NOMO-1 treated with dmso at 0.1 percent for 144 hours (cell line): ENCODE data around the gene ZNF57.
"Not testable (repeated sequence)": the region's sequence is repeated elsewhere in the genome, so short reads cannot be mapped to it uniquely, and the experiment has no call there.

Source experiments
- DNase-seq: peaks from one replicate; lab custom pipeline; 2025; ENCODE audit not compliant: unreplicated experiment; lab: John Stamatoyannopoulos, UW

The ZNF57 gene

DNA sequence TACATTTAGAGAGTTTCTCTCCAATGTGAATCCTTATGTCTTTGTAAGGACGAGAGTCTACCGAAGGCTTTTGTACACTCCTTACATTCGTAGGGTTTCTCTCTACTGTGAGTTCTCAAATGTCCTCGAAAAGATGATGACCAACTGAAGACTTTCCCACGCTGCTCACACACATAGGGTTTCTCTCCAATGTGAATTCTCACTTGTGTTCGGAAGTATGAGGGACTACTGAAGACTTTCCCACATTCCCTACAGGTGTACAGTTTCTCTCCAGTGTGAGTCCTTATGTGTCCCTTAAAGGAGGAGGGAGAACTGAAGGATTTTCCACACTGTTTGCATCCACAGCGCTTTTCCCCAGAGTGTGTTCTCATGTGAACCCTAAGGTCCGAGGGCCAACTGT is 4.0 kb upstream of the ZNF57 start:
- DNase-seq = no peak

DNA sequence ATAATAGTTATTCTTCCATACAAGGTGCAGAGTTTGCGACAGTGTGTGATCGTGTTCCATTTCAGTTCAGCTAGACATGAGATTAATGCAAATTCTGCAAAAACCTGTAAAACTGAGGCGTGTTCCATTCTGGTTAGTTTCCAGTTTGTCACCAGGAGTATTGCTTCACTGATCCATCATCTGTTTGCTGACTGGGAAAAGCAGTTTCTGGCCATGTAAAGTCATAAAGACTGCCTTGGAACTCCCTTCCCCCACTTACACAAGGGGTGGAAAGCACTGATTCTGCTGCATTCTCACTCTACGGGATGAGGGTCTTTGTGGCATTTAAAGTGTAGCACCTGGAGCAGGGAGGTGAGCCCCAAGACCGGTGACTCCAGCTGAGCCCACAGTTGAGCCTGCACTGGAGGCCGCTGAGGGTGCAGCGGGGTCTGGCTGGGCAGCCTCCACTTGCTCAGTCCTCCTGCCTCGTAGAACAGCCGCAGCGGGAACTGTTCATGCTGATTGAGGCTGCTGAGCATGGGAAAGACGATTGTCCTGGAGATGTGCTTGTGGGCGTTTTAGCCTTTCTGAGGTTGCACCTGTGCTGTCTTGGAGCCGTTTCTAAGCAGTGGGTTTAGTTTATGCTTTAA is 2.0 kb downstream of the ZNF57 start:
- DNase-seq = no peak

DNA sequence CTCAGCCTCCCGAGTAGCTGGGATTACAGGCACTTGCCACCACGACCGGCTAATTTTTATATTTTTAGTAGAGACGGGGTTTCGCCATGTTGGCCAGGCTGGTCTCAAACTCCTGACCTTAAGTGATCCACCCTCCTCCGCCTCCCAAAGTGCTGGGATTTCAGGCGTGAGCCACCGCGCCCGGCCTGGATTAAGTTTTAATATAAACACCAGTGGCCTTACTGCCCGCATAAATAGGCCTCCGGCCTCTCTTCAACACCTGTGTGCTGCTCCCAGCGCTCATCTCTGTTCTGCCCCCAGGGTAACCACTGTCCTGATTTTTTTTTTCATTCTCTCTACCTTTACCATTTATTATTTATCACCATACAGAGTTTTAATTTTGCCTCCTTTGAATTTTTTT is 2.6 kb downstream of the ZNF57 start:
- DNase-seq = not testable (repeated sequence)

DNA sequence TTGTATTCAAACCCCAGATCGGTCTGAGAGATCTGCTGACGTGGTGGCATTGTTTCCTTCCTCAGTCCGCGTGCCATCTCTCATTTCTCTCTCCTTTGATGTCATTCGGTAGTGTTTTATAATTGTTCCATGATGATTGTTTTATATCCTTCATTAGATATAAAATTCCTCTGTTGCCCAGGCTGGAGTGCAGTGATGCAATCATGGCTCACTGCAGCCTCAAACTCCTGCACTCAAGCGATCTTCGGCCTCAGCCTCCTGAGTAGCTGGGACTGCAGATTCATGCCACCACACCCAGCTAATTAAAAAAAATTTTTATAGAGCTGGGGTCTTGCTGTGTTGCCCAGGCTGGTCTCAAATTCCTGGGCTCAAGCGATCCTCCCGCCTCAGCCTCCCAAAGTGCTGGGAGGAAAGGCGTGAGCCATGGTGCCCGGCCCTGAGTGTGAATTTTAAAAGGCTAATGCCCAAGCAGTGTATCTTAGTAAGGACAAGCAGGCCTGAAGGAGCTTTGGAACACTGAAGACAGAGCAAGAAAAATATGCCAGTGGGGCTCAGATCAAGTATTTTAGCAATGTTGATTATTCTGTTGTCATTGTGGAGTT is 5.3 kb downstream of the ZNF57 start:
- no peak for DNase-seq

DNA sequence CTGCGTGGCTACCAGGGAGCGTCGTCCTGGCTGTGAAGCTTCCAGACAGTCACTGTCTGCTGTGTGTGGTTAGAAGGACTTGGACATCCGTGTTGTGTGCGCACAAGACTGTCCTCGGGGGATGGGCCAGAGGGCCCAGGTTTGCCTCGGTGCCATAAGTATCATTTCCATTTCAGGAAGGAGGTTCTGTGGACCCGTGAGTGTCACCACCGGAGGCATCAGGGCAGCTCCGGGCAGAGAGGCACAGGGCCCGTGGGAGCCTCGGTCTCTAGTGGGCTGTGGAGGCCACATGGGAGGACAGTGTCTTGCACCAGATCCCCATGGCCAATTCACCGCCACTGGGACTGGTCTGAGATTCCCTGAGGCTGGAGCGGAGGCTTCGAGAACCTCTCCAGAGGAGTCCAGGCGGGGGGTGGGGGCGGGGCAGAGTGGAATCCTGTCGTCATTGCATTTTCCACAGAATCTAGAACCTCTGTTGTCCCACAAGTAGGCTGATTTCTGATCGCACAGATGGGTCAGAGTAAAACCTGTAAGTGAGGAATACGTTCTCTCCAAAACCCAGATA is 6.0 kb downstream of the ZNF57 start:
- no peak for DNase-seq

DNA sequence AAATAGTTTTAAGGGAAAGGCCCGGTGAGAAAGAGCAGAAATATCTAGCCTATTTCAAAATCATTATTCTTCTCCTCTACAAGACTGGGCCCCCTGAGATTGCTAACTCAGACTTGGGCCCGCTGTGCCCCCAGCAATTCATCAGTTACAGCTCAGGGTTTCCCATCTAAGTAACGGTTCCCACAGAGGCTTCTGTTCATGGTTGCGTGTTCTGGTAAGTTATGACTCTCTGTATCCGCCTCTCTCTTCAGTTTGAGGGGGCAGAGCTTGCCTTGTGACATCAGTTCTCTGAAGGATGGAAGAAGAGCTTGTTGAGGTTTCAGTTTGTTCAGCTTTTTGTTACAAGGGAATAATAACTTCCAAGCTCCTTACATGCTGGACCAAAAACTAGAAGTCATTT is 11.6 kb downstream of the ZNF57 start:
- no peak for DNase-seq

DNA sequence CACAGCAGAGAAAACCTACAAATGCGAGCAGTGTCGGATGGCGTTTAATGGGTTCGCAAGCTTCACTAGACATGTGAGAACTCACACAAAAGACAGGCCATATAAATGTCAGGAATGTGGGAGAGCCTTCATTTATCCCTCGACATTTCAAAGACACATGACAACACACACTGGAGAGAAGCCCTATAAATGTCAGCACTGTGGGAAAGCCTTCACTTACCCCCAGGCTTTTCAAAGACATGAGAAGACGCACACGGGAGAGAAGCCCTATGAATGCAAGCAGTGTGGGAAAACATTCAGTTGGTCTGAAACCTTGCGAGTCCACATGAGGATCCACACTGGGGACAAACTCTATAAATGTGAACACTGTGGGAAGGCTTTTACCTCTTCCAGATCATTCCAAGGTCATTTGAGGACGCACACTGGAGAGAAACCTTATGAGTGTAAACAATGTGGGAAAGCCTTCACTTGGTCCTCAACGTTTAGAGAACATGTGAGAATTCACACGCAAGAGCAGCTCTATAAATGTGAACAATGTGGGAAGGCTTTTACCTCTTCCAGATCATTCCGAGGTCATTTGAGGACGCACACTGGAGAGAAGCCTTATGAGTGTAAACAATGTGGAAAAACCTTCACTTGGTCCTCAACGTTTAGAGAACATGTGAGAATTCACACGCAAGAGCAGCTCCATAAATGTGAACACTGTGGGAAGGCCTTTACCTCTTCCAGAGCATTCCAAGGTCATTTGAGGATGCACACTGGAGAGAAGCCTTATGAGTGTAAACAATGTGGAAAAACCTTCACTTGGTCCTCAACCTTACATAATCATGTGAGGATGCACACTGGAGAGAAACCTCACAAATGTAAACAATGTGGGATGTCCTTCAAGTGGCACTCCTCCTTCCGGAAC is 16.8 kb downstream of the ZNF57 start:
- DNase-seq = no peak

DNA sequence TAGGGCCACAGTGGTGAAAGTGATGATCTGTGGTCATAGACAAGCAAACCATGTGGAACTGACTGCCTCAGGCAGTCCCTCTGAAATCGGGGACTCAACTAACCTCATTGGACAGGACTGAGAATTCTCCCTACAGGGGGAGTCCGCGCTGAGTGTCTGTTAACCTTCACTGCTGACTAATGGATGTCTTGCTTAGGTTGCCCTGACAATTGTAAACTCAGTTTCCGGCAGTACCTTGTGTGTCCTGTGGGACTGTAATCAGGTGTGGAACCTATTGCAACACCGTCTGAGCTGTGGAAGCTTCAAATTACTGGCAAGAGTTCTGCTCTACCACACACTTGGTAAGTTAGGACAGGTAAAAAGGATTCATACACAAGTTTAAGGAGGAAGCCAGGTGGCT is 22.3 kb downstream of the ZNF57 start:
- no peak for DNase-seq

DNA sequence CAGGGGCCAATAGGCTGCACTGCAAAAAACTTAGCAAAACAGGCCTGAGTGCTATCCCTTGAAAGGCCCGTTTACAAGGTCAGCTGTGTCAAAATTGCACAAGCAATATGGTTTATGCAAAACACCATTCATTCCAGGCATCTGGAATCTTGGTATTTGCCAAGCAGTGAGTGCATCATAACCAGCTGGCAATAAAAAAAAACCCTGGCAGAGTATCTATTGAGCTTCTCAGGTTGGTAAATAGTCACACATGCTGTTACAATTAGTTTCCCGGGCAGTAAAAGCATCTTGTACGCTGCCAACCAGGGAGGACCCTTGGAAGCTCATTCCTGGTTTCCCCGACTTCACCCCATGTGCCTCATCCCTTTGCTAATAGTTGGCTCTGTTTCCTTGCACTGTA is 22.8 kb downstream of the ZNF57 start:
- no peak for DNase-seq

DNA sequence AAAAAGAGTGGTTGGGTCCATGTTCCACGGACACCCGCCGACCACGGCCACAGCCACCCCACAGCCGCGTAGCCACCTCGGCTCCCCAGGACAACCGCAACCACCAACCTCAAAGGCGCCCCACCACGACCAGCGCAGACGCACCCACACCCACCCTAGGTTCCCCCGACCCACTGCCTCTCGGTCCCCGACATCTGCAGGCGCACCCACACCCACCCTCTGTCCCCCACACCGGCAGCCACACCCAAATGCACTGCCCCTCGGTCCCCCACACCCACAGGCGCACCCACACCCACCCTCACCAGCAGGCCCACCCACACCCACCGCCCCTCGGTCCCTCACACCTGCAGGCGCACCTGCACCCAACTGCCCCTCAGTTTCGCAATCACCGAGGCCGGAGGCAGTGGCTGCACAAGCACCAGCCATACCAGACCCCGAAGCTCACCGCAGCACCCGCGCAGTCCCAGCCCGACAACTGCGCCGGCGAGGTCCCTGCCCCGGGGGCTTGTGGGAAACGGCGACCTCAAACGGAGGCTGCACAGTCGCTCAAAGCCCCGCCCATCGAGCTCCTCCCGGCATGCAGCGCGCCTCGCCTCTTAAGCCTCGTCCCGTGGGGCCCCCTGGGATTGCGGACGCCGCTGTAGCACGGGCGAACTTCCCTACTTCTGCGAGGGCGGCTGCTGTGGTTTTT is 25.8 kb downstream of the ZNF57 start:
- no peak for DNase-seq

DNA sequence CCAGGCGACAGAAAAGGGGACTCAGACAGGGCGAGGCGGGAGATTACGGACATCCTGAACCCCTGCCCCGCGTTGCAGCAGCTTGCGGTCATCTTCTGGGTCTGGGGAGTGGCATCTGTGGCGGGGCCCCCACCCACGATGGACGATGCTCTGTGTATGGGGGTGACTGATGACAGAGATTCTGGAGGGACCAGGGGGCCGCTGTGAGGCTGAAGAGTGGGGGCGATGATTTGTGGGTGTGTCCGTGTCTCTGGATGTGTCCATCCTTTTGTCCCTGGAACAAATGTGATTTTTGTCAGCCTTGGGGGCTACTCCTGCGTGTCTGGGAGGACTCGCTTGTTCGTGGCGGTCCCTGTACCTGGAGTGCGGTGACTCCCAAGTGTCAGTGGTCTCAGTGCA is 26.3 kb downstream of the ZNF57 start:
- DNase-seq = no peak

DNA sequence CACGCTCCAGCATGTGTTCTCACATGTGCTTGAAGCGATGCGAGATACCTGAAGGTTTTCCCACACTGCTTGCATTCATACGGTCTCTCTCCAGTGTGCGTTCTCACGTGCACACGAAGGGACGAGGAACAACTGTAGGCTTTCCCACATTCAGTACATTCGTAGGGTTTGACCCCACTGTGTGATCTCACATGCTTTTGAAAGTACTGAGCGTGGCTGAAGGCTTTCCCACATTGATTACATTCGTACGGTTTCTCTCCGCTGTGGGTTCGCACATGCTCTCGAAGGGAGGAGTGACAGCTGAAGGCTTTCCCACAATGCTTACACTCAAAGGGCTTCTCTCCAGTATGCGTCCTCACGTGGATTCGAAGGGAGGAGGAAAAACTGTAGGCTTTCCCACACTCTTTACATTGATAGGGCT is 32.8 kb downstream of the ZNF57 start:
- DNase-seq = no peak

DNA sequence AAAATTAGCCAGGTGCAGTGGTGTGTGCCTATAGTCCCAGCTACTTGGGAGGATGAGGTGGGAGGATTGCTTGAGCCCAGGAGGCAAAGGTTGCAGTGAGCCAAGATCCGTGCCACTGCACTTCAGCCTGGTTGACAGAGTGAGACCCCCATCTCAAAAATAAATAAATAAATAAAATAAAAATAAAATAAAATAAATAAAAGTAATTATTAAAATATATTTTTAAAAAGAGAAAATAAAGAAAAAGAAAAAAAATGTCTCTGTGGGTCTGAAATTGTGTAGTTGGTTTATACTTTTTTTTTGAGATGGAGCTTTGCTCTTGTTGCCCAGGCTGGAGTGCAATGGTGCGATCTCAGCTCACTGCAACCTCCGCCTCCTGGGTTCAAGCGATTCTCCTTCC is 35.1 kb downstream of the ZNF57 start:
- DNase-seq = not testable (repeated sequence)

DNA sequence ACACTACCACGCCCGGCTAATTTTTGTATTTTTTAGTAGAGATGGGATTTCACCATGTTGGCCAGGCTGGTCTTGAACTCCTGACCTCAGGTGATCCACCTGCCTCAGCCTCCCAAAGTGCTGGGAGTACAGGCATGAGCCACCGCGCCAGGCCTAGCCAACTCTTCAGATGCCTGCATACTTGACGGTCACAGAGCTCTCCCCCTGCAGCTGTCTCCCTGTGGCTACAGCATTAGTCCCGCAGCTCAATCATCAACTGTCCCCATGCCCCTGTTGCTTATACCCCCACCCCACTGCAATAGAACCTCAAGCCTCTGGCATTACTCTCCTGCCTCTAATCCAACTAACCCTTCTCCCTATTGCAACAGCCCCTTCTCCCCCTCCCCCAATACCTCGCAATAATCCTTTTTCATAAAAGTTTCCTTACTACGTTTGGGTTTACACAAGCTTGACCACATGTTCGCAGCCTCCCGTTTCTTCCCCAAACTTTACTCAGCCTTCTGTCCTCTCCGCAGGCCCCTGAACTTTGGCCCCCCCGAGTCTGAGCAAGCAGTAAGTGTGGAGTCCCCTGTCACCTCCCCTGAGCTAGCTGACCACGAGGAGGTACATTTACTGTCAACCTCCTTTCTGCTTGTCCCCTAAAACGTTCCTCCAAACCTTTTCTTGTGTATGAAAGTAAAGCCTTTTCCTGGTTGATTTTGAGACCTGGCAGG is 42.4 kb downstream of the ZNF57 start:
- DNase-seq = no peak

DNA sequence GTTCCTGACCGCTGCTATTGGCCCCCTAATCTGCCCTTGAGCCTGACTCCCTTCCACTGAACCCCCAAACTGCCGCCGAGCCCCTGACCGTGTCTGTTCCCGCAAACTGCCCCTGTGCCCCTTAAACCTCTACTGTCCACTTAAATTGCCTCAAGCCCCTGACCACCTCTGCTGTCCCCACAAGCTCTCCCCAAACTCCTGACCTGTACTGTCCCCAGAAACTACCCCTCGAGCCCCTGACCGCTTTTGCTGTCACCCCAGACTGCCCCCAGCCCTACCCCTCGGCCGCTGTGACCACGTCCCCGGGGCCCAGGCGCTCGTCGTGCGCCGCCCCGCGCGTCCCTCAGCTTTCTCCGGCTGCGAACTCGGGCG is 43.7 kb downstream of the ZNF57 start:
- DNase-seq = no peak

DNA sequence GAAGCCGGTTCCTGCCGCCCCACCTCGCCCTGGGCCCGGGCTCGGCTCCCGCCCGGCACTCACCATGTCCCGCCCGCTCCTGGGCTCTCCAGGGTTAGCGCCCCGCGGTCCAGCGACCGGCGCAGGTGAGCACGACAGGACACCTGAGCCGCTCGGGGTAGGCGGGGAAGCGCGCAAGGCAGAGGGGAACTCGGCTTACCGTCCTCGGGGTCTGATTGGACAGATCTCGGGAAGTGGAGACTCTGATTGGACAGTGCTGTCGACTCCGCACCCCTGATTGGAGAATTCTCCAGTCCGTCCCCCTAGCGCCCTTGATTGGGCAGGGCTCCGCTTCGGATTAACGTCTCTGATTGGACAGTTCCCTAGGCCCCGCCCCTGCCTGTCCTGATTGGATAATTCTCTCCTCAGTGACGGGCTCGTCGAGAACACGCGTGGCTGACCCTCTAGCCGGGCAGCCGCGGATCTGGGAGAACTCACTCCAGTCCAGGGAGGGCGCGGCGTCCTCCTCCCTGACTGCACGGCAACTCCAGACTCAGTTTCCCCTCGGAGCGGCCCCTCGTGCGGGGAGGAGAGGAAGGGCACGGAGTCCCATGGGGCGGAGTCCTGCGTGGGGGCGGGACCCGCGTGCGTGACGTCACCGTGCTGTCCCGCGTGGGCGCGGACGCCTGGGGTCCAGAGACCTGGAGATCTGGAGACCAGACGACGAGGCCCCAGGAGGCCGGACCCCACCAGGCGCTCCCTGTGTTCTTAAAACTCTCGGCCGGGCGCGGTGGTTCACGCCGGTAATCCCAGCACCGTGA is 44.2 kb downstream of the ZNF57 start, which contains the start of gene ZNF77:
Gene ZNF77, minus strand, starts transcription at position 197 of the 800 bp plus-strand sequence. Its CDS starts 131 bp downstream, at position 66.
- peak; percentile 97 for DNase-seq

DNA sequence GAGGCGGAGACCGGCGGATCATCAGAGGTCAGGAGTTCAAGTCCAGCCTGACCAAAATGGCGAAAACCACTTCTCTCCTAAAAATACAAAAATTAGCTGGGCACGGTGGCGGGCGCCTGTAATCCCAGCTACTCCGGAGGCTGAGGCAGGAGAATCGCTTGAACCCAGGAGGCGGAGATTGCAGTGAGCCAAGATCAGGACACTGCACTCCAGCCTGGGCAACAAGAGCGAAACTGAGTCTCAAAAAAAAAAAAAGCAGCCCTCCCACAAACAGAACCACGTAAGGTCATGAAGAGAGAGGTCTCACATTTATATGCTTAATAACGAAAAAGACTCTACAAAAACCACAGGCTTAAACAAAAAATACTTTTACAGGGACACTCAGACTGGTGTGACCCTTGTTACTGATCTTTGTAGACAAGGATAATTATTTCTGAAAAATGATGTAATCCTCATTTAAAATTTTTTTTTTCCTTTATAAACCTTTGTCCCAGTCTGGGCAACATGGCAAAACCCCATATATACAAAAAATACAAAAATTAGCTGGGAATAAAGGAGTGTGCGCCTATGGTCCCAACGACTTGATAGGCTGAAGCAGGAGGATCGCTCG is 45.0 kb downstream of the ZNF57 start:
- no peak for DNase-seq

DNA sequence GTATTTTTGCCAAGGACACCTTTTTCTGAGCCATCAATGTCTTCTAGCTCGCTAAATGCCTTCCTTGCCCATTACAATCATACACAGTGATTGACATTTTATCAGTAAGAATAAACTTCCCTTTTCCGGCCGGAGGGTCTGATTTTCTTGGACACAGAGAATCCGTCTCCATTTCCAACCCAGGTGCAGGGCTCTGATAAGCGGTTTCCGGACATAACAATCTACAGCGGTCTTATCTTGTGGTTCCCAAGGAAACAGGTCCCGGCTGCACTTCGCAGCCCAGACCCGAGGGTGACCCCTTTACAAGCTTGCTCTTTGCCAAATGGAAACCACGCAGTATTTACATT is 49.2 kb downstream of the ZNF57 start:
- no peak for DNase-seq
